B cell (primary cell): ENCODE measurements around the gene LRRC63. TPM values are rescaled to one million over a fixed set of nuclear protein-coding genes. Genes with fewer than 3 reads are reported as not detected.

Experiments
- ATAC-seq: fragments of 200-7000 bp; cut with Tn5 transposase; one replicate; pipeline ENCODE4 v1.10.0; 2021; ENCODE audit warnings: low read depth, mild to moderate bottlenecking, moderate number of reproducible peaks, moderate library complexity
- CTCF ChIA-PET: fragments of 350-600 bp; sonication (Branson Sonifier 250); formaldehyde crosslinking; loops from one replicate; lab custom pipeline; 2021; ENCODE audit warnings: antibody characterized with exemption, inconsistent platforms; lab: Charles Lee
- POLR2A ChIA-PET: fragments of 350-600 bp; sonication (Branson Sonifier 250); formaldehyde crosslinking; loops from one replicate; lab custom pipeline; 2021; ENCODE audit warnings: antibody characterized with exemption; lab: Charles Lee
- DNase-seq: peaks from one replicate; pipeline ENCODE4 v3.0.0; 2013
- H2AFZ ChIP-seq: 2 replicates; pipeline ENCODE4 v1.6.1; 2012; ENCODE audit warnings: mild to moderate bottlenecking, low read depth, low read length; ENCODE audit not compliant: insufficient read depth, poor library complexity, severe bottlenecking
- H3K27ac ChIP-seq, 2 donors: 1 replicate in 1 of 2; 2 replicates in 1 of 2; pipeline ENCODE4 v1.5.1; 2012 to 2013; ENCODE audit warnings: low read length in 2 of 2, mild to moderate bottlenecking in 2 of 2, moderate library complexity in 1 of 2
- H3K27me3 ChIP-seq, 4 experiments: fragments of 200-600 bp in 1 of 4; sonication (generic) in 1 of 4; replicated peaks in 1 of 4; 1 replicate in 2 of 4; 2 replicates in 2 of 4; pipeline versions ENCODE4 v1.6.1 to v1.7.0; 2013 to 2016; ENCODE audit warnings: low read length in 3 of 4, mild to moderate bottlenecking in 2 of 4, mixed read lengths in 1 of 4, moderate library complexity in 1 of 4; ENCODE audit not compliant: insufficient read depth in 4 of 4, control insufficient read depth in 3 of 4; ENCODE audit errors: control extremely low read depth in 1 of 4
- H3K36me3 ChIP-seq, 2 experiments: replicated peaks in 1 of 2; 1 replicate in 1 of 2; 2 replicates in 1 of 2; pipeline versions ENCODE4 v1.6.1 to v1.7.1; 2013; ENCODE audit warnings: low read length in 1 of 2; ENCODE audit not compliant: insufficient read depth in 2 of 2, control insufficient read depth in 1 of 2; ENCODE audit errors: control extremely low read depth in 1 of 2, extremely low read depth in 1 of 2
- H3K4me1 ChIP-seq, 2 donors: fragments of 200-600 bp in 1 of 2; sonication (generic) in 1 of 2; 1 replicate in 1 of 2; 2 replicates in 1 of 2; pipeline versions ENCODE4 v1.5.1 to v1.6.1; 2013 to 2017; ENCODE audit warnings: low read length in 2 of 2; ENCODE audit not compliant: control insufficient read depth in 2 of 2, insufficient read depth in 2 of 2
- H3K4me2 ChIP-seq: replicated peaks from 2 replicates; pipeline ENCODE3; 2012; ENCODE audit warnings: mild to moderate bottlenecking, low read depth, low read length; ENCODE audit not compliant: poor library complexity, severe bottlenecking
- H3K4me3 ChIP-seq, 5 experiments: fragments of 200-600 bp in 1 of 5; sonication (generic) in 1 of 5; 1 replicate in 3 of 5; 2 replicates in 2 of 5; pipeline versions ENCODE4 v1.5.1 to v1.7.0; 2011 to 2016; ENCODE audit warnings: low read length in 4 of 5, mild to moderate bottlenecking in 4 of 5, low read depth in 2 of 5, control low read depth in 1 of 5, moderate library complexity in 1 of 5; ENCODE audit not compliant: insufficient read depth in 1 of 5; ENCODE audit errors: control extremely low read depth in 1 of 5, extremely low read depth in 1 of 5
- H3K79me2 ChIP-seq: fragments of 200-600 bp; sonication (generic); one replicate; pipeline ENCODE4 v1.6.0; 2016; ENCODE audit warnings: low read length; ENCODE audit not compliant: control insufficient read depth, insufficient read depth
- H3K9ac ChIP-seq: fragments of 200-600 bp; sonication (generic); 2 replicates; pipeline ENCODE4 v1.6.1; 2017; ENCODE audit warnings: mild to moderate bottlenecking, low read length, moderate library complexity
- H3K9me3 ChIP-seq, 3 donors: one replicate each; pipeline versions ENCODE4 v1.6.1 to v1.7.1; 2013; ENCODE audit warnings: low read length in 2 of 3; ENCODE audit not compliant: control insufficient read depth in 2 of 3, insufficient read depth in 1 of 3; ENCODE audit errors: control extremely low read depth in 1 of 3
- H4K20me1 ChIP-seq: 2 replicates; pipeline ENCODE4 v1.6.0; 2012; ENCODE audit warnings: mild to moderate bottlenecking, low read length; ENCODE audit not compliant: insufficient read depth, control insufficient read depth, poor library complexity, severe bottlenecking
- H3K27ac Mint-ChIP-seq: one replicate; pipeline ENCODE4 v1.8.0; 2021; ENCODE audit warnings: mixed read lengths
- H3K27me3 Mint-ChIP-seq: one replicate; pipeline ENCODE4 v1.8.0; 2021; ENCODE audit warnings: mixed read lengths
- H3K4me1 Mint-ChIP-seq: one replicate; pipeline ENCODE4 v1.8.0; 2021; ENCODE audit warnings: mixed read lengths
- H3K4me3 Mint-ChIP-seq: one replicate; pipeline ENCODE4 v1.8.0; 2021; ENCODE audit warnings: mixed read lengths
- H3K9me3 Mint-ChIP-seq: one replicate; pipeline ENCODE4 v1.8.0; 2022; ENCODE audit warnings: mixed read lengths; ENCODE audit not compliant: insufficient read depth
- EZH2 ChIP-seq: IDR thresholded peaks from 2 replicates; pipeline ENCODE4 v1.6.1; 2012; ENCODE audit warnings: borderline replicate concordance, low read depth, mild to moderate bottlenecking, moderate library complexity, low read length; ENCODE audit not compliant: insufficient read depth, poor library complexity, severe bottlenecking
- WGBS: methylation state at CpG from one replicate; pipeline ENCODE4 v1.1.5; 2013; ENCODE audit warnings: missing lambda C conversion rate; ENCODE audit not compliant: insufficient coverage; 5-methylcytosine and 5-hydroxymethylcytosine counted together
- intact Hi-C: fragments of 100-400 bp; cut with micrococcal nuclease; formaldehyde crosslinking; loops from one replicate; pipeline ENCODE4 v1.10.0; 2022
- polyA plus RNA-seq: library from polyadenylated mRNA; depleted of rRNA; stranded (reverse); fragments of >200 nt; gene quantifications from 2 replicates; pipeline ENCODE4 v1.2.3, GENCODE V29; 2012
- total RNA-seq, 2 donors: library from RNA; stranded (reverse); fragments of 120-200 nt in 1 of 2; gene quantifications; 1 replicate in 1 of 2; 2 replicates in 1 of 2; pipeline versions ENCODE4 v1.2.3 to v1.2.4, GENCODE V29; 2013 to 2022
- TF ChIP-seq, protein P1 (sequence below): fragments of 200-600 bp; IDR thresholded peaks from one replicate; pipeline ENCODE4 v1.8.0; 2022; ENCODE audit warnings: antibody characterized with exemption, mild to moderate bottlenecking

LRRC63 gene
- total and polyA plus RNA-seq, 2 donors (not counting 1 experiment from before 2014, with no cell fraction given): 0.06 to 0.25 TPM

DNA sequence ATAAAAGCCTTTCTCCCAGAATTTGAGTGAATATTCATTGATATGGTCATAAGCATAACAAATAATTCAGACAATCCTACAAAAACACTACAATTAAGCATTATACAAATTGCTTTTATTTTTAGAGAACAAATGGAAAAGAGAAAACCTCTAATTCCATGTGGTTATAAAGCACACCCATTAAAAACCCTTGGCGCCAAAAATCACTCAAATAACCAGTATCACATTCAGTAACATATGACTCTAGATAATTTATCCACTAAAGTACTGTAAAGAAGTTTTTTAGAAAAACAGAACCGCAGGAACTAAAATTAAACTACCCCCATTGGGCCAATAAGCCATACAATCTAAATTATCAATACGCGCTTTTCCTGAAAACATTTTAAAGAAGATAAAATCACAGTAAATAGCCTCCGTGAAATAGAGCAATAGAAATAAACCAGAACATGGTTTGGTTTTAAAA is 30.3 kb upstream of the LRRC63 start:
- ATAC-seq (no peak), DNase-seq (no peak)
- H3K27ac ChIP-seq: peak overlapping the region; percentile 79 to 91
- peak overlapping the region; percentile 81 to 99 (median 95) for H3K4me3 ChIP-seq
- H3K4me2 ChIP-seq: peak overlapping the region; percentile 90
- no peaks in the 10 kb centered on the region for H3K27me3 ChIP-seq
- H3K4me1 ChIP-seq: peaks cover 48 to 50% of the 10 kb centered on the region in 2 donors
- peaks cover 11% of the 10 kb centered on the region for H4K20me1 ChIP-seq
- H2AFZ ChIP-seq: peak overlapping the region; percentile 43
- TF ChIP-seq, protein P1, sequence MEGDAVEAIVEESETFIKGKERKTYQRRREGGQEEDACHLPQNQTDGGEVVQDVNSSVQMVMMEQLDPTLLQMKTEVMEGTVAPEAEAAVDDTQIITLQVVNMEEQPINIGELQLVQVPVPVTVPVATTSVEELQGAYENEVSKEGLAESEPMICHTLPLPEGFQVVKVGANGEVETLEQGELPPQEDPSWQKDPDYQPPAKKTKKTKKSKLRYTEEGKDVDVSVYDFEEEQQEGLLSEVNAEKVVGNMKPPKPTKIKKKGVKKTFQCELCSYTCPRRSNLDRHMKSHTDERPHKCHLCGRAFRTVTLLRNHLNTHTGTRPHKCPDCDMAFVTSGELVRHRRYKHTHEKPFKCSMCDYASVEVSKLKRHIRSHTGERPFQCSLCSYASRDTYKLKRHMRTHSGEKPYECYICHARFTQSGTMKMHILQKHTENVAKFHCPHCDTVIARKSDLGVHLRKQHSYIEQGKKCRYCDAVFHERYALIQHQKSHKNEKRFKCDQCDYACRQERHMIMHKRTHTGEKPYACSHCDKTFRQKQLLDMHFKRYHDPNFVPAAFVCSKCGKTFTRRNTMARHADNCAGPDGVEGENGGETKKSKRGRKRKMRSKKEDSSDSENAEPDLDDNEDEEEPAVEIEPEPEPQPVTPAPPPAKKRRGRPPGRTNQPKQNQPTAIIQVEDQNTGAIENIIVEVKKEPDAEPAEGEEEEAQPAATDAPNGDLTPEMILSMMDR: no peak
- TF ChIP-seq EZH2: no peak
- POLR2A ChIA-PET: interaction anchor here (0.7 kb wide), 1 partner anchor 583 kb away, joined by 5 read pairs; no protein-coding TSS in a partner anchor
- CTCF ChIA-PET: interaction anchor here (0.8 to 17.4 kb wide), 4 partner anchors 8 to 374 kb away, joined by 6 to 225 read pairs (median 20); no protein-coding TSS in a partner anchor
- intact Hi-C loops: loop anchor here (5.0 kb wide), 6 partner anchors 34 to 764 kb away; partner anchors contain the start of genes ESD, LRCH1 and SLC25A30
- H3K9ac ChIP-seq: peak overlapping the region; percentile 92
- H3K9me3 Mint-ChIP-seq: no peaks in the 10 kb centered on the region
- H3K27me3 Mint-ChIP-seq: no peaks in the 10 kb centered on the region
- 0% methylated on average over 1 of the region's 5 CpGs for WGBS
- peaks cover 68% of the 10 kb centered on the region for H3K4me1 Mint-ChIP-seq
- peak overlapping the region; percentile 96 for H3K27ac Mint-ChIP-seq
- H3K79me2 ChIP-seq: peaks cover 96% of the 10 kb centered on the region
- peaks cover 0 to 3% of the 10 kb centered on the region in 2 experiments for H3K36me3 ChIP-seq
- no peaks in the 10 kb centered on the region for H3K9me3 ChIP-seq
- H3K4me3 Mint-ChIP-seq: peak overlapping the region; percentile 98
